HG03066 (cell line): ENCODE data around the gene CALCA.
"Not testable (repeated sequence)": the region's sequence is repeated elsewhere in the genome, so short reads cannot be mapped to it uniquely, and the experiment has no call there.

ENCODE experiments used
- ATAC-seq: cut with Tn5 transposase; IDR thresholded peaks from one replicate; pipeline ENCODE4 v1.9.1; 2021; ENCODE audit warnings: low read depth; ENCODE audit not compliant: unreplicated experiment

CALCA gene

GRCh38 chr11:14971865-14972580 is at the start of gene CALCA:
Gene CALCA (minus strand): TSS chr11:14972351. CDS start chr11:14971192, 1,159 bp downstream.
- ATAC-seq: no peak

GRCh38 chr11:15016200-15016599 is 44.0 kb upstream of the CALCA start:
- no peak for ATAC-seq

DNA sequence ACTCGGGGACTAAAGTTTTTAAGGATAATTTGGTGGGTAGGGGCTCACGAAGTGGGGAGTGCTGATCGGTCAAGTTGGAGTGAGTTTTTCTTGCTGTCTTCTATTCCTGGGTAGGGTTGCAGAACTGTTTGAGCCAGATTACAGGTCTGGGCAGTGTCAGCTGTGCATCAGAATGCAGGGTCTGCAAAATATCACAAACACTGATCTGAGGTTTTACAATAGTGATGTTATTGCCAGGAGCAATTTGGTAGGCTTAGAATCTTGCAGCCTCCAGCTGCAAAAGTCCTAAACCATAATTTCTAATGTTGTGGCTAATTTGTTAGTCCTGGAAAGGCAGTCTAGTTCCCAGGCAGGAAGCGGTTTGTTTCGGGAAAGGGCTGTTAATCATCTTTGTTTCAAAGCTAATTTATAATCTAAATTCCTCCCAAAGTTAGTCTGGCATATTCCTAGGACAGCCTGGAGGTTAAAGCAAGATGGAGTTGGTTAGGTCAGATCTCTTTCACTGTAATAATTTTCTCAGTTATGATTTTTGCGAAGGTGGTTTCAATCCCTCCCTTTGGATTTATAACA is 39.7 kb upstream of the CALCA start:
- no peak for ATAC-seq

- no peak for ATAC-seq
Observed at GRCh38 chr11:15010865-15011264, 38.7 kb upstream of the CALCA start.

GRCh38 chr11:15006139-15006759 is 34.1 kb upstream of the CALCA start:
- ATAC-seq: no peak

GRCh38 chr11:14988133-14988532 is 16.0 kb upstream of the CALCA start:
- ATAC-seq: not testable (repeated sequence)

DNA sequence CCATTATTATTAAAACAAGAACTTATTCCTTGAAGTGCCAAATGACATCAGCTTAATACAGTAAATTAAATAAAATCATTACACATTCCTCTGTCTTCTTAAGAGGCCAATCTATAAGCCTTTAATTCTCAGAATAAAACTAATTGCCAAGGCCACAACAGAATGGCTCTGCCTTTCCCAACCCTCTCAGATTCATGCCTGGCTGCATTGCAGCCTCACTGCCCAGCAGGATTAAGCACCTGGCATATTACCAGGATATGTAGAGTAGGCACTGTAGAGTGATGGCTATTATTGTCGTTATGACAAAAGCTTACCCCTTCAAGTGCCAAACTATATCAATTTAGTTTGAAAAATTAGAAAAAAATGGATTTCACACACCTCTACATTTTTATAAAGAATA is 9.4 kb upstream of the CALCA start:
- no peak for ATAC-seq

GRCh38 chr11:14980854-14981253 is 8.7 kb upstream of the CALCA start:
- ATAC-seq: no peak

DNA sequence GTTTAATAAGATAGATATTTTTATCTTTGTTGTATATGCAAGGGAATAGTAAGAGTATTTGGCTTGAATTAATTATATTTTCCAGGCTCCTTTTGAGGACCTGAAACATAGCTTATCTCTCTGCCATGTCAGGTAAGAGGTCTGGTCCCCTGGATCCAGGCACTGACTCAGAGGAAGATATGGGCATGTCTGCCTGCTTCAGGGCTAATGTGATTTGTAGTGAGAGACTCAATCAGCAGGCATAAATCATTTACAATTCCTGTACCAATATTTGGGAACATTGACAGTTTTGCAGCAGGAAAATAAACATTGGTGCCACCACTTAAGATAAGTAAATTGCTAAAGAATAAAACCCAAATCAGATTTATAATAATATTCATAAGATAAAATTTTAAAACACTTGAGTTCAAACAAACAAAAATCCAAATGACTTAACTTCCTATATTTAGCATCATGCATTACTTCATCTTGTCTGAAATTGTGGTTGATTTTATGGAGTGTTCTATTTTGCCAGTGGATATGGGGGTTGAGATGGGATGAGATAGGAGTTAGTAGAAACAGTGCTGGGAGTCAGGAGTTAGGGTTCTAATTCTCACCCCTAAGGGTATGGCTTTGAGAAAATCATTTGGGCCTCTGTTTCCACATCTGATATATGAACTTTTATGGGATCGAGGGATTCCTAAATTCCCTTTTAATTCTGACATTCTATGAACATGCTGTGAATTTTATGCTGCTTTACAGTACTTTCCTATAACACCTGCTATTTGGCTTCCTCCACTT is 5.1 kb upstream of the CALCA start:
- ATAC-seq: no peak

- ATAC-seq: no peak
Observed at GRCh38 chr11:14975252-14975587, 3.1 kb upstream of the CALCA start.

GRCh38 chr11:14974515-14975251 is 2.5 kb upstream of the CALCA start:
- peak; percentile 48 for ATAC-seq

DNA sequence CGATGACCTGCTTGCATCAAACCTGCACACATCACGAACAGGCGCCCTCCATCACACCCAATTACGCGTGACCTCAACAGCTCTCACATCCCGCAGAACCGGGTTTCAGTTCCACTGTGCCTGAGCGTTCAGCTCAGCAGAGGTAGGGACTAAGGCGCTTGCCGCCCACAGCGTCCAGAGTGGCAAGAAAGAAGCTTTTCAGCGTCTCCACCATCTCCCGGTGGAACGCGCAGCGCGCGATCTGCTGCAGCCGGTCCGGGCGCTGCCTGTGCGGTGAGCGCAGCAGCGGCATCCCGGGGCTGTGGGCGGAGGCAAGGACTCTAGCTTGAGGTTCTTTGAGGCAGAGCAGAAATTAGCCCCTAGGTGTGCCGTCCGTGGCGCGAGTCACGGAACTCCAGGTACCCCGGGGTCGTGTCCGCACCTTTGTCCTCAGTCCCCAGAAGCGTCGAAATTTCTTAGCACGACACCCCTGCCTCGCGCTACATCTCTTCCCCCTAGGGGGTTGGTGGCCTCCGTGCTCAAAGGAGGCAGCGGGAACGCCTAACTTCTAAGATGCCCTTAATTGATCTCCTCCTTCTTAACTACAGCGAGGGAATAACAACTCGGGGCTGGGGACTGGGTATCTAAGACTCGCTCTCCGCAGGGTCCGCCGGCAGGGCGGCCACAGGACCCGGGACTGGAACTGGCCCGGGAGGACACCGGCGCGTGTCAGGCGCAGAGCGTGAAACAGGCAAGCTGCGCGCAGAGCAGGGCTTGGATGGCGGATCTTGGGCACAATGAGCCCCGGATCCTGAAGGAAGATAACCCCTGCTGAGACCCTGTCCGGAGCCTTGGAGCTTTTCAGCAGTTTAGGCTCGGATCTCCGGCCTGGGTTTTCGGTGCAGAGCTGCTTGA is 1.7 kb upstream of the CALCA start:
- ATAC-seq: no peak

DNA sequence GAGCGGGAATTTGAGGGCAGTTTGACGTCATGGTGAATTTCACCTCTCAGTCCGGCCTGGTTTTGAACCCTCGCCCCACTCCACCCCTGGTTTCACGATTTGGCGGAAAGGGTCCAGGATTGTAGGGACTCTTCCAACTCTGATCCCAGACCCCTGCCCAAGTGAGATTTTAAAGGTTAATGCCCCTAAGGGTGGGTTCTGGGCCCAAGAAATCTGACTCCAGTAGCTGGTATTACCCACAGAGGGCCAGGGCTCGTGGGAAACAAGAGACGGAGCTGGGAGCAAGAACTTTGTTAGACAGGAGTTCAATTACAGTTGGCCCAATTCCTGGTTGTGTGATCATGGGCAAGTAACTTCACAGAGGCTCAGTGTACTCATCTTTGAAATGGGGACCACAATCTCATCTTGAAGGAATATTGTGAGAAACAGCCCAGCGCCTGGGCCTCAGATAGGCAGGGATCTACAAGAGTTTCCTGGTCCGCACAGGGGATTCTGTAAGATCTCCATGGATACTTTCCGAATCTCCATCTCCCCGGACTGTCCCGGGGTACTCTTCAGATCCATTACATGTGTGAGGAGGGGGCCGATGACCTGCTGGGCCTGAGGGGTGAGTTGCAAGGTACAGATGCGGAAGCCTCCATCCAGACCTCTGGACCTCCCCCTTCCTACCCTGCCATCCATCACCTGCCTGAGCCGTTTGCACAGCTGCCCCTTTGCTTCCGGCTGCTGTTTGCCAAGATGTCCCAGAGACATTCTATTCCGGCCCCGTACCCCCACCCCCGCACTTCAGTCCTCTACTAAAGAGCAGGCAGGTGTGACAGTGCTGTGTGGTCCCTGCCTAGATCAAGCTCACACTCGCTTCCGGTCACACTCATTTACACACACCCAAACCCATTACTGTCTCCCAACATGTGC is 687 bp upstream of the CALCA start:
- no peak for ATAC-seq

DNA sequence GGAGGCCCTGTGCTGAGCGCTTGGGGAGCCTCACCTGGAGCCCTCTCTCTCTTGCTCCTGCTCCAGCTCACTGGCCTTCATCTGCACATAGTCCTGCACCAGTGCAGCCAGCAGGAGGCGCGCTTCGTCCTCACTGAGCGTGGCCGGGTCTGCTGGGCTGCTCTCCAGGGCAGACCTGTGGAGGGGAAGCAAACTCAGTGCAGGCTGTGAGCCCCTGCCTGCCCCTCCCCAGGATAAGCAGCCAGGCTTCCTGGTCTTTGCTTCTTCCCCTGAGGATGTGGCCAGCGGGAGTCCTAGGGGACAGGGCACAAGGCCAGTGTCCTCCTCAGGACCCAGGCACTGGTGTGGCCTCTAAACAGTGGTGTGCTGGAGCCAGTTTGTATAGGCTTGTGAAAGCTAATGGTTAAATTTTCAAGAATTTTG is 2.2 kb downstream of the CALCA start:
- ATAC-seq: no peak

GRCh38 chr11:14967581-14968243 is 4.4 kb downstream of the CALCA start:
- ATAC-seq: no peak

GRCh38 chr11:14956111-14956510 is 16.0 kb downstream of the CALCA start:
- no peak for ATAC-seq

GRCh38 chr11:14954581-14954980 is 17.6 kb downstream of the CALCA start:
- no peak for ATAC-seq

DNA sequence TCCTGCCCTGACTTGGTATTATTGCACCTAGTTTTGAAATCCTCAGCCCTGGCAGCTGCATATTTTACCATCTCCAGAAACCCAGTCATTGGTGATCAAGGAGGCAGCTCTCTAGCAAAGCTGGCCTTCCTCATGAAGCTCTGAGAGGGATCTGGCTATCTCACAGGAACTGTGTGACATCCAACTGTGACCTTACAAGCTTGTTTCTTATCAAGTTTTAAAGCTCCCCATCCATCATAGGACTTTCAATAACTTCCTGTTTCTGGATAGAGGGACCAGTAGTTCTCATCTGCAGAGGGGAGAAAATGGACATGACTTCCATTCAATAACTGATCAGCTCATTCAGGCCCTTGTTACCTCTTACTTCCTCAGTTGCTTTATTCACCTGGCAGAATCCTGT is 18.2 kb downstream of the CALCA start:
- ATAC-seq: no peak
